Smooth muscle cell of the pulmonary artery (primary cell): Measurements from ENCODE around the gene USP17L15. TPM values are rescaled to one million over a fixed set of nuclear protein-coding genes. Genes with fewer than 3 reads are reported as not detected.

Experiments used
- total RNA-seq: library from RNA; depleted of rRNA; stranded (reverse); fragments of >200 nt; gene quantifications from 2 replicates; pipeline ENCODE4 v1.2.3, GENCODE V29; 2014

The USP17L15 gene, protein sequence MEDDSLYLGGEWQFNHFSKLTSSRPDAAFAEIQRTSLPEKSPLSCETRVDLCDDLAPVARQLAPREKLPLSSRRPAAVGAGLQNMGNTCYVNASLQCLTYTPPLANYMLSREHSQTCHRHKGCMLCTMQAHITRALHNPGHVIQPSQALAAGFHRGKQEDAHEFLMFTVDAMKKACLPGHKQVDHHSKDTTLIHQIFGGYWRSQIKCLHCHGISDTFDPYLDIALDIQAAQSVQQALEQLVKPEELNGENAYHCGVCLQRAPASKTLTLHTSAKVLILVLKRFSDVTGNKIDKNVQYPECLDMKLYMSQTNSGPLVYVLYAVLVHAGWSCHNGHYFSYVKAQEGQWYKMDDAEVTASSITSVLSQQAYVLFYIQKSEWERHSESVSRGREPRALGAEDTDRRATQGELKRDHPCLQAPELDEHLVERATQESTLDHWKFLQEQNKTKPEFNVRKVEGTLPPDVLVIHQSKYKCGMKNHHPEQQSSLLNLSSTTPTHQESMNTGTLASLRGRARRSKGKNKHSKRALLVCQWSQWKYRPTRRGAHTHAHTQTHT
- not detected in 2 replicates for total RNA-seq

DNA sequence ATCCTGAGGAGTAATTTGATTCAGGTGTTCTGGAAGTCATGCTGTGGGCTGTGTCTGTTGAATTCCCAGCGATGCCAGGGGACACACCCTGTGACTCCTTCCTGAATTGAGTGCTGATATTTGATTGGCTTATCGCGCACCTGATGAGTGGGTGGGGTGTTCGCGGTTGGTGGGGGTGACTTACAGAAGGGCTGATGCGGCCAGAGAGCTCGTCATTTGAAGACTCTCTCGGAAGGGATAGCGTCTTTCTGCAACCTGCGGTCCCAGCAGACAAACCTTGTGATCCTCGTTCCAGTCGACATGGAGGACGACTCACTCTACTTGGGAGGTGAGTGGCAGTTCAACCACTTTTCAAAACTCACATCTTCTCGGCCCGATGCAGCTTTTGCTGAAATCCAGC is at the start of gene USP17L15:
Gene USP17L15 (plus strand): TSS at position 301 of the 400 bp plus-strand sequence. CDS start 0 bp downstream, at position 301.

DNA sequence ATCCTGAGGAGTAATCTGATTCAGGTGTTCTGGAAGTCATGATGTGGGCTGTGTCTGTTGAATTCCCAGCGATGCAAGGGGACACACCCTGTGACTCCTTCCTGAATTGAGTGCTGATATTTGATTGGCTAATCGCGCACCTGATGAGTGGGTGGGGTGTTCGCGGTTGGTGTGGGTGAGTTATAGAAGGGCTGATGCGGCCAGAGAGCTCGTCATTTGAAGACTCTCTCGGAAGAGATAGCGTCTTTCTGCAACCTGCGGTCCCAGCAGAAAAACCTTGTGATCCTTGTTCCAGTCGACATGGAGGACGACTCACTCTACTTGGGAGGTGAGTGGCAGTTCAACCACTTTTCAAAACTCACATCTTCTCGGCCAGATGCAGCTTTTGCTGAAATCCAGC is 23.8 kb upstream of the USP17L15 start, which contains the start of gene USP17L10:
Gene USP17L10 (plus strand): TSS at position 301 of the 400 bp plus-strand sequence. CDS start 0 bp downstream, at position 301.

DNA sequence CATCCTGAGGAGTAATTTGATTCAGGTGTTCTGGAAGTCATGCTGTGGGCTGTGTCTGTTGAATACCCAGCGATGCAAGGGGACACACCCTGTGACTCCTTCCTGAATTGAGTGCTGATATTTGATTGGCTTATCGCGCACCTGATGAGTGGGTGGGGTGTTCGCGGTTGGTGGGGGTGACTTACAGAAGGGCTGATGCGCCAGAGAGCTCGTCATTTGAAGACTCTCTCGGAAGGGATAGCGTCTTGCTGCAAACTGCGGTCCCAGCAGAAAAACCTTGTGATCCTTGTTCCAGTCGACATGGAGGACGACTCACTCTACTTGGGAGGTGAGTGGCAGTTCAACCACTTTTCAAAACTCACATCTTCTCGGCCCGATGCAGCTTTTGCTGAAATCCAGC is 19.1 kb upstream of the USP17L15 start, which contains the start of gene USP17L11:
Gene USP17L11 (plus strand): TSS at position 301 of the 400 bp plus-strand sequence. CDS start 0 bp downstream, at position 301.

DNA sequence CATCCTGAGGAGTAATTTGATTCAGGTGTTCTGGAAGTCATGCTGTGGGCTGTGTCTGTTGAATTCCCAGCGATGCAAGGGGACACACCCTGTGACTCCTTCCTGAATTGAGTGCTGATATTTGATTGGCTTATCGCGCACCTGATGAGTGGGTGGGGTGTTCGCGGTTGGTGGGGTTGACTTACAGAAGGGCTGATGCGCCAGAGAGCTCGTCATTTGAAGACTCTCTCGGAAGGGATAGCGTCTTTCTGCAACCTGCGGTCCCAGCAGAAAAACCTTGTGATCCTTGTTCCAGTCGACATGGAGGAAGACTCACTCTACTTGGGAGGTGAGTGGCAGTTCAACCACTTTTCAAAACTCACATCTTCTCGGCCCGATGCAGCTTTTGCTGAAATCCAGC is 14.3 kb upstream of the USP17L15 start, which contains the start of gene USP17L12:
Gene USP17L12 (plus strand): TSS at position 301 of the 400 bp plus-strand sequence. CDS start 0 bp downstream, at position 301.

DNA sequence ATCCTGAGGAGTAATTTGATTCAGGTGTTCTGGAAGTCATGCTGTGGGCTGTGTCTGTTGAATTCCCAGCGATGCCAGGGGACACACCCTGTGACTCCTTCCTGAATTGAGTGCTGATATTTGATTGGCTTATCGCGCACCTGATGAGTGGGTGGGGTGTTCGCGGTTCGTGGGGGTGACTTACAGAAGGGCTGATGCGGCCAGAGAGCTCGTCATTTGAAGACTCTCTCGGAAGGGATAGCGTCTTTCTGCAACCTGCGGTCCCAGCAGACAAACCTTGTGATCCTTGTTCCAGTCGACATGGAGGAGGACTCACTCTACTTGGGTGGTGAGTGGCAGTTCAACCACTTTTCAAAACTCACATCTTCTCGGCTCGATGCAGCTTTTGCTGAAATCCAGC is 9.6 kb upstream of the USP17L15 start, which contains the start of gene USP17L13:
Gene USP17L13 (plus strand): TSS at position 301 of the 400 bp plus-strand sequence. CDS start 0 bp downstream, at position 301.

DNA sequence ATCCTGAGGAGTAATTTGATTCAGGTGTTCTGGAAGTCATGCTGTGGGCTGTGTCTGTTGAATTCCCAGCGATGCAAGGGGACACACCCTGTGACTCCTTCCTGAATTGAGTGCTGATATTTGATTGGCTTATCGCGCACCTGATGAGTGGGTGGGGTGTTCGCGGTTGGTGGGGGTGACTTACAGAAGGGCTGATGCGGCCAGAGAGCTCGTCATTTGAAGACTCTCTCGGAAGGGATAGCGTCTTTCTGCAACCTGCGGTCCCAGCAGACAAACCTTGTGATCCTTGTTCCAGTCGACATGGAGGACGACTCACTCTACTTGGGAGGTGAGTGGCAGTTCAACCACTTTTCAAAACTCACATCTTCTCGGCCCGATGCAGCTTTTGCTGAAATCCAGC is 9.4 kb downstream of the USP17L15 start, which contains the start of gene USP17L17:
Gene USP17L17 (plus strand): TSS at position 301 of the 400 bp plus-strand sequence. CDS start 0 bp downstream, at position 301.

DNA sequence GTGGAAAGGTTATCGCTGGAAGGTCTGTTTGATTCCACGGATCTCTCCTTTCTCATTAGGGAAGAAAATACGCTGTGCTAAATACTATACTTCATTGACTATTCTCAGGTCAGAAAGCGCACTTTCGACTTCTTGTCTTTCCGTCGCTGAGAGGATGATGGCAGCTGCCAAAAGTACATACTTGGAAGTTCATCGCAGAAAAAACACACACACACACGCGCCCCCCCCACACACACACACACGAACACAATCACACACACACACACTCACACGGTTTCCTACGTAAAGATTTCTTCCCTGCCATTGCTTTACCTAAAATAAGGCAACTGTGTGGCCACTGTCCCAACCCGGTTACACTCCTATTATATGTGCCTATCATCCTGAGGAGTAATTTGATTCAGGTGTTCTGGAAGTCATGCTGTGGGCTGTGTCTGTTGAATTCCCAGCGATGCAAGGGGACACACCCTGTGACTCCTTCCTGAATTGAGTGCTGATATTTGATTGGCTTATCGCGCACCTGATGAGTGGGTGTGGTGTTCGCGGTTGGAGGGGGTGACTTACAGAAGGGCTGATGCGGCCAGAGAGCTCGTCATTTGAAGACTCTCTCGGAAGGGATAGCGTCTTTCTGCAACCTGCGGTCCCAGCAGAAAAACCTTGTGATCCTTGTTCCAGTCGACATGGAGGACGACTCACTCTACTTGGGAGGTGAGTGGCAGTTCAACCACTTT is 13.9 kb downstream of the USP17L15 start, which contains the start of gene USP17L18:
Gene USP17L18 (plus strand): TSS at position 678 of the 728 bp plus-strand sequence. CDS start 0 bp downstream, at position 678.

DNA sequence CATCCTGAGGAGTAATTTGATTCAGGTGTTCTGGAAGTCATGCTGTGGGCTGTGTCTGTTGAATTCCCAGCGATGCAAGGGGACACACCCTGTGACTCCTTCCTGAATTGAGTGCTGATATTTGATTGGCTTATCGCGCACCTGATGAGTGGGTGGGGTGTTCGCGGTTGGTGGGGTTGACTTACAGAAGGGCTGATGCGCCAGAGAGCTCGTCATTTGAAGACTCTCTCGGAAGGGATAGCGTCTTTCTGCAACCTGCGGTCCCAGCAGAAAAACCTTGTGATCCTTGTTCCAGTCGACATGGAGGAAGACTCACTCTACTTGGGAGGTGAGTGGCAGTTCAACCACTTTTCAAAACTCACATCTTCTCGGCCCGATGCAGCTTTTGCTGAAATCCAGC is 18.9 kb downstream of the USP17L15 start, which contains the start of gene USP17L19:
Gene USP17L19 (plus strand): TSS at position 301 of the 400 bp plus-strand sequence. CDS start 0 bp downstream, at position 301.

DNA sequence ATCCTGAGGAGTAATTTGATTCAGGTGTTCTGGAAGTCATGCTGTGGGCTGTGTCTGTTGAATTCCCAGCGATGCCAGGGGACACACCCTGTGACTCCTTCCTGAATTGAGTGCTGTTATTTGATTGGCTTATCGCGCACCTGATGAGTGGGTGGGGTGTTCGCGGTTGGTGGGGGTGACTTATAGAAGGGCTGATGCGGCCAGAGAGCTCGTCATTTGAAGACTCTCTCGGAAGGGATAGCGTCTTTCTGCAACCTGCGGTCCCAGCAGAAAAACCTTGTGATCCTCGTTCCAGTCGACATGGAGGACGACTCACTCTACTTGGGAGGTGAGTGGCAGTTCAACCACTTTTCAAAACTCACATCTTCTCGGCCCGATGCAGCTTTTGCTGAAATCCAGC is 23.6 kb downstream of the USP17L15 start, which contains the start of gene USP17L20:
Gene USP17L20 (plus strand): TSS at position 301 of the 400 bp plus-strand sequence. CDS start 0 bp downstream, at position 301.

DNA sequence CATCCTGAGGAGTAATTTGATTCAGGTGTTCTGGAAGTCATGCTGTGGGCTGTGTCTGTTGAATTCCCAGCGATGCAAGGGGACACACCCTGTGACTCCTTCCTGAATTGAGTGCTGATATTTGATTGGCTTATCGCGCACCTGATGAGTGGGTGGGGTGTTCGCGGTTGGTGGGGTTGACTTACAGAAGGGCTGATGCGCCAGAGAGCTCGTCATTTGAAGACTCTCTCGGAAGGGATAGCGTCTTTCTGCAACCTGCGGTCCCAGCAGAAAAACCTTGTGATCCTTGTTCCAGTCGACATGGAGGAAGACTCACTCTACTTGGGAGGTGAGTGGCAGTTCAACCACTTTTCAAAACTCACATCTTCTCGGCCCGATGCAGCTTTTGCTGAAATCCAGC is 28.4 kb downstream of the USP17L15 start, which contains the start of gene USP17L21:
Gene USP17L21 (plus strand): TSS at position 301 of the 400 bp plus-strand sequence. CDS start 0 bp downstream, at position 301.

DNA sequence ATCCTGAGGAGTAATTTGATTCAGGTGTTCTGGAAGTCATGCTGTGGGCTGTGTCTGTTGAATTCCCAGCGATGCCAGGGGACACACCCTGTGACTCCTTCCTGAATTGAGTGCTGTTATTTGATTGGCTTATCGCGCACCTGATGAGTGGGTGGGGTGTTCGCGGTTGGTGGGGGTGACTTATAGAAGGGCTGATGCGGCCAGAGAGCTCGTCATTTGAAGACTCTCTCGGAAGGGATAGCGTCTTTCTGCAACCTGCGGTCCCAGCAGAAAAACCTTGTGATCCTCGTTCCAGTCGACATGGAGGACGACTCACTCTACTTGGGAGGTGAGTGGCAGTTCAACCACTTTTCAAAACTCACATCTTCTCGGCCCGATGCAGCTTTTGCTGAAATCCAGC is 33.1 kb downstream of the USP17L15 start, which contains the start of gene USP17L22:
Gene USP17L22 (plus strand): TSS at position 301 of the 400 bp plus-strand sequence. CDS start 0 bp downstream, at position 301.

Other genes starting within 250 kb of the USP17L15 start
- not detected in 2 replicates for gene FAM90A26, start 64.0 kb upstream of the USP17L15 start, total RNA-seq
- not detected in 2 replicates for gene USP17L10, start 23.7 kb upstream of the USP17L15 start, total RNA-seq
- not detected in 2 replicates for gene USP17L11, start 19.0 kb upstream of the USP17L15 start, total RNA-seq
- not detected in 2 replicates for gene USP17L12, start 14.2 kb upstream of the USP17L15 start, total RNA-seq
- not detected in 2 replicates for gene USP17L13, start 9.5 kb upstream of the USP17L15 start, total RNA-seq
- not detected in 2 replicates for gene USP17L17, start 9.5 kb downstream of the USP17L15 start, total RNA-seq
- not detected in 2 replicates for gene USP17L18, start 14.2 kb downstream of the USP17L15 start, total RNA-seq
- not detected in 2 replicates for gene USP17L19, start 19.0 kb downstream of the USP17L15 start, total RNA-seq
- gene USP17L20, start 23.7 kb downstream of the USP17L15 start, total RNA-seq = not detected in 2 replicates
- gene USP17L21, start 28.5 kb downstream of the USP17L15 start, total RNA-seq = not detected in 2 replicates
- gene USP17L22, start 33.2 kb downstream of the USP17L15 start, total RNA-seq = not detected in 2 replicates
- gene USP17L24, start 90.8 kb downstream of the USP17L15 start, total RNA-seq = not detected in 2 replicates
- not detected in 2 replicates for gene USP17L25, start 95.5 kb downstream of the USP17L15 start, total RNA-seq
- not detected in 2 replicates for gene USP17L26, start 100.3 kb downstream of the USP17L15 start, total RNA-seq
- not detected in 2 replicates for gene USP17L5, start 105.0 kb downstream of the USP17L15 start, total RNA-seq
- gene USP17L27, start 109.8 kb downstream of the USP17L15 start, total RNA-seq = not detected in 2 replicates
- not detected in 2 replicates for gene USP17L28, start 114.5 kb downstream of the USP17L15 start, total RNA-seq
- gene USP17L29, start 119.3 kb downstream of the USP17L15 start, total RNA-seq = not detected in 2 replicates
- gene USP17L30, start 128.7 kb downstream of the USP17L15 start, total RNA-seq = not detected in 2 replicates
- not detected in 2 replicates for gene DEFB131A, start 210.0 kb downstream of the USP17L15 start, total RNA-seq